ENCODE results near the gene SLC9A9.

SLC9A9 gene

GRCh38 chr3:143676747-143677146, 171.5 kb downstream of the SLC9A9 start:
- H3K4me1 ChIP-seq (ENCODE audit: control insufficient read depth in 1 of 2, insufficient read depth in 2 of 2, low read length in 2 of 2), result no peaks in the 10 kb centered on the region
- H3K4me3 ChIP-seq (ENCODE audit: low read depth in 1 of 2, low read length in 2 of 2), result no peak overlapping the region
- H3K9me3 ChIP-seq (ENCODE audit: control insufficient read depth in 1 of 2, low read length in 2 of 2), result no peaks in the 10 kb centered on the region
- H3K27ac ChIP-seq (ENCODE audit: low read length), result no peak overlapping the region
- H3K27me3 ChIP-seq (ENCODE audit: low read depth, low read length), result no peaks in the 10 kb centered on the region
- H3K36me3 ChIP-seq (ENCODE audit: control insufficient read depth in 1 of 2, insufficient read depth in 2 of 2, low read length in 2 of 2), result no peaks in the 10 kb centered on the region

- Histone ChIP-seq H3K4me3 (ENCODE audit: low read depth in 1 of 2, low read length in 2 of 2) (no peak overlapping the region), H3K4me1 (ENCODE audit: control insufficient read depth in 1 of 2, insufficient read depth in 2 of 2, low read length in 2 of 2) (no peaks in the 10 kb centered on the region), H3K27me3 (ENCODE audit: low read depth, low read length) (no peaks in the 10 kb centered on the region), H3K27ac (ENCODE audit: low read length) (no peak overlapping the region), H3K36me3 (ENCODE audit: control insufficient read depth in 1 of 2, insufficient read depth in 2 of 2, low read length in 2 of 2) (no peaks in the 10 kb centered on the region), H3K9me3 (ENCODE audit: control insufficient read depth in 1 of 2, low read length in 2 of 2) (no peaks in the 10 kb centered on the region)
These were observed 172.2 kb downstream of the SLC9A9 start for GRCh38 chr3:143676021-143676420.

- no peak overlapping the region for H3K27ac ChIP-seq (ENCODE audit: low read length)
- no peaks in the 10 kb centered on the region for H3K4me1 ChIP-seq (ENCODE audit: control insufficient read depth in 1 of 2, insufficient read depth in 2 of 2, low read length in 2 of 2)
- no peaks in the 10 kb centered on the region for H3K27me3 ChIP-seq (ENCODE audit: low read depth, low read length)
- H3K4me3 ChIP-seq (ENCODE audit: low read depth in 1 of 2, low read length in 2 of 2), result no peak overlapping the region
- no peaks in the 10 kb centered on the region for H3K36me3 ChIP-seq (ENCODE audit: control insufficient read depth in 1 of 2, insufficient read depth in 2 of 2, low read length in 2 of 2)
- H3K9me3 ChIP-seq (ENCODE audit: control insufficient read depth in 1 of 2, low read length in 2 of 2), result no peaks in the 10 kb centered on the region
These were observed 173.9 kb downstream of the SLC9A9 start for GRCh38 chr3:143674100-143674968.

- Histone ChIP-seq H3K4me3 (ENCODE audit: low read depth in 1 of 2, low read length in 2 of 2) (no peak overlapping the region), H3K27me3 (ENCODE audit: low read depth, low read length) (no peaks in the 10 kb centered on the region), H3K4me1 (ENCODE audit: control insufficient read depth in 1 of 2, insufficient read depth in 2 of 2, low read length in 2 of 2) (no peaks in the 10 kb centered on the region), H3K36me3 (ENCODE audit: control insufficient read depth in 1 of 2, insufficient read depth in 2 of 2, low read length in 2 of 2) (no peaks in the 10 kb centered on the region), H3K27ac (ENCODE audit: low read length) (no peak overlapping the region), H3K9me3 (ENCODE audit: control insufficient read depth in 1 of 2, low read length in 2 of 2) (no peaks in the 10 kb centered on the region)
These were observed 175.7 kb downstream of the SLC9A9 start for GRCh38 chr3:143672396-143673165.

DNA sequence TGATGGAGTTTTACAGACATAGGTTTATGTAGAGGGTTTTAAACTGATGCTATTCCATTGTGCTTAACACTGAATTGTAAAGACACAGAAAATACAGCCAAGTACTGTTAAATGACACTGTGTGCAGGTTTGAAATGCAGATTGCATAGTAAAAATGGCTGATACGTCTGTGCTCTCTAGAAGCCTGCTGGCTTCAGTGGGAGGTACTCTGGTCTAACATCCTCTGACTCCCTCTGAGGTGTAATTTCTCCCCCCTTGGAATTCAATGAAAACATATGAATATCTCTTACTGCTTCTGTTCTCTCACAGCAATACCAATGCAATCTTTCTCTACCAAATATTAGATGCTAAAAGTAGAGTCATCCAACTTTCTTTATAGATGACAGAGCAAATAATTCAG, 176.6 kb downstream of the SLC9A9 start:
- no peaks in the 10 kb centered on the region for H3K9me3 ChIP-seq (ENCODE audit: control insufficient read depth in 1 of 2, low read length in 2 of 2)
- H3K36me3 ChIP-seq (ENCODE audit: control insufficient read depth in 1 of 2, insufficient read depth in 2 of 2, low read length in 2 of 2), result no peaks in the 10 kb centered on the region
- H3K27me3 ChIP-seq (ENCODE audit: low read depth, low read length), result no peaks in the 10 kb centered on the region
- no peak overlapping the region for H3K27ac ChIP-seq (ENCODE audit: low read length)
- no peak overlapping the region for H3K4me3 ChIP-seq (ENCODE audit: low read depth in 1 of 2, low read length in 2 of 2)
- no peaks in the 10 kb centered on the region for H3K4me1 ChIP-seq (ENCODE audit: control insufficient read depth in 1 of 2, insufficient read depth in 2 of 2, low read length in 2 of 2)

DNA sequence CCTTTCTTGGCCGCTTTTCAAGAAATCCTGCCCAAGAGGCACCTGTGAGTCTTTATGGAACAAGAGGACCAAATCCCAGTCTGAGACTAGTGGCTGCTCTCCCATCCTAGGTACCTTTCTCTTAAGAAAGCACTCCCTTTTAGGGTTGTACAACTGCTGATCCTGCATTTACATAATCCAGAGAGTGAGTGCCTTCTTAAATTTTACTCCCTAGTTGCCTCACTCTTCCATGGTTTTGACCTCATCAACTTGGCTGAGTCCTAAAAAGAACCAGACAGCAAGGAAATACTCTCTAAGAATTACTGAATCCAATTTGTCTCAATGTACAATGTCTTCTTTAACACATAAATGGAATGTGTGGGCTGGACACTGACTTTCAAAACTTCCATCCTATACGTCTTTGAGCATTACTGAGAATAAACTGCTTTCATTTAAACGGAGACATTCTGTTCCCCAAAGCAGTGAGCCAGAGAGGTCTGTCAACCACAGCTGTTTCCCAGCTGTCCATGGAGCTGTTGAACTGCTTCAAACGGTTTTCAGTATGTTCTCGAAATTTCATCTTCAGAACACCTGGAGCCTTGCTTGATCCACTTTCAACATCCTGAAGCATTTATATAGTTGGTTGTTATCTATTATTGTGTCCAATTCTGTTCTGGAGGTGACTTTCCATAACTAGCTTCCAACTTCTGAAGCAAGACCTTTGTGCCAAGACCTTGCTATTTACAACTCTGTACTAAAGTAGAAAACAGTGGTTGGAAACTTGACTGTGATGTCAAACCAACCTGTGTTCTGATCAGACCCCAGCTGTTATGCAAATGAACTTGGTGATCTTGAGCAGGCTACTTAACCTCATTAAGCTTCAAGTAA, 179.1 kb downstream of the SLC9A9 start:
- no peaks in the 10 kb centered on the region for H3K9me3 ChIP-seq (ENCODE audit: control insufficient read depth in 1 of 2, low read length in 2 of 2)
- H3K4me3 ChIP-seq (ENCODE audit: low read depth in 1 of 2, low read length in 2 of 2), result no peak overlapping the region
- no peaks in the 10 kb centered on the region for H3K36me3 ChIP-seq (ENCODE audit: control insufficient read depth in 1 of 2, insufficient read depth in 2 of 2, low read length in 2 of 2)
- no peaks in the 10 kb centered on the region for H3K4me1 ChIP-seq (ENCODE audit: control insufficient read depth in 1 of 2, insufficient read depth in 2 of 2, low read length in 2 of 2)
- H3K27me3 ChIP-seq (ENCODE audit: low read depth, low read length), result no peaks in the 10 kb centered on the region
- no peak overlapping the region for H3K27ac ChIP-seq (ENCODE audit: low read length)

GRCh38 chr3:143668385-143668784, 179.9 kb downstream of the SLC9A9 start:
- Histone ChIP-seq H3K4me3 (ENCODE audit: low read depth in 1 of 2, low read length in 2 of 2) (no peak overlapping the region), H3K27ac (ENCODE audit: low read length) (no peak overlapping the region), H3K36me3 (ENCODE audit: control insufficient read depth in 1 of 2, insufficient read depth in 2 of 2, low read length in 2 of 2) (no peaks in the 10 kb centered on the region), H3K4me1 (ENCODE audit: control insufficient read depth in 1 of 2, insufficient read depth in 2 of 2, low read length in 2 of 2) (no peaks in the 10 kb centered on the region), H3K27me3 (ENCODE audit: low read depth, low read length) (no peaks in the 10 kb centered on the region), H3K9me3 (ENCODE audit: control insufficient read depth in 1 of 2, low read length in 2 of 2) (no peaks in the 10 kb centered on the region)

DNA sequence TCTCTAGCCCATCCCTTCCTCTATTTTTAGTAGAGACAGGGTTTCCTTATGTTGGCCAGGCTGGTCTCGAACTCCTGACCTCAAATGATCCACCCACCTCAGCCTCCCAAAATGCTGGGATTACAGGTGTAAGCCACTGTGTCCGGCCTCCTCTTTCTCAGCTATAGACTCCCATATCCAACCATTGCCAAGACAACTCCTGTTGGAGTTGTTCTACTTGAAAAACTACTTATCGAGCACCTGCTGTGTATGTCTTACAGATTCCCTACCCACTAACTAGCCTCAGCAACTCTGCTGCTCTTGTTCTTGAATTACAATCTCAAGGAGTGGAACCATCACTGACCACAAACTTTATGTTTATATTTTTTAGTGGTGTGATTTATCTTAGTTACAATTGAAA, 186.6 kb downstream of the SLC9A9 start:
- Histone ChIP-seq H3K27me3 (ENCODE audit: low read depth, low read length) (no peaks in the 10 kb centered on the region), H3K27ac (ENCODE audit: low read length) (no peak overlapping the region), H3K36me3 (ENCODE audit: control insufficient read depth in 1 of 2, insufficient read depth in 2 of 2, low read length in 2 of 2) (no peaks in the 10 kb centered on the region), H3K4me3 (ENCODE audit: low read depth in 1 of 2, low read length in 2 of 2) (no peak overlapping the region), H3K9me3 (ENCODE audit: control insufficient read depth in 1 of 2, low read length in 2 of 2) (no peaks in the 10 kb centered on the region), H3K4me1 (ENCODE audit: control insufficient read depth in 1 of 2, insufficient read depth in 2 of 2, low read length in 2 of 2) (no peaks in the 10 kb centered on the region)

DNA sequence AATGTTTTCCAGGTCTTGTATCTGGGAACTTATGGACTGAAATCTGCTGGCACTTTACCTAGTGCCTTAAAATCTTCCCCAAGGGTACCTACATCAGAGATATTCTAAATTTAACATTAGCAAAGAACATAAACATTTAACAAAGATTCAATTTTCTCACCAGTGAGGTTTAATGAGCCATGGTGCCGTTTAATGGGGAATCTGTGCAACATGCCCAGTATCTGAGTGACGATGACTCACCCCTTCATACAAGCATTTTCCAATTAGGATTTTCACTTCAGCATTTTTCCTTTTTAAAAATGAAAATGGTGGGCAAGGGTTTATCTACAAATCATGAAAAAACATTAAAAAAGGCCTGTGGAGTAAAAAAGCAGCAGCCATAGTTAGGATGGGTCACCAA, 189.4 kb downstream of the SLC9A9 start:
- Histone ChIP-seq H3K4me3 (ENCODE audit: low read depth in 1 of 2, low read length in 2 of 2) (no peak overlapping the region), H3K27me3 (ENCODE audit: low read depth, low read length) (no peaks in the 10 kb centered on the region), H3K9me3 (ENCODE audit: control insufficient read depth in 1 of 2, low read length in 2 of 2) (no peaks in the 10 kb centered on the region), H3K27ac (ENCODE audit: low read length) (no peak overlapping the region), H3K4me1 (ENCODE audit: control insufficient read depth in 1 of 2, insufficient read depth in 2 of 2, low read length in 2 of 2) (no peaks in the 10 kb centered on the region), H3K36me3 (ENCODE audit: control insufficient read depth in 1 of 2, insufficient read depth in 2 of 2, low read length in 2 of 2) (peaks cover 0 to 3% of the 10 kb centered on the region in 2 donors)

DNA sequence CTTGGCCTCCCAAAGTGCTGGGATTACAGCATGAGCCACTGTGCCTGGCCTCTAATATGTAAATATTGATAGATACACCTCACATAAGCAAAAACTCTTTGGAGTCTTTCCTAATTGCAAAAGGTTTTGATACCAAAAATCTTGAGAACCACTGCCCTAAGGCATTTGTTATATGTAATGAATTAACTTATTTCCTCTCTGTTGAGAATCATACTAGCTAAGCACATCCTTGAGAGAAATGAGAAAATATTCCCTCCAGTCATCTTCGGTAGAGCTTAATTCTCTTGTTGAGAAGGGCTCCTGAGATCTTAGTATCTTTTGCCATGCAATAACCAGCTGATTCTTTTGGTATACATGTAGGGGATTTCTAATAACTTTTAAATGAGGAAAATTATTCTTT, 190.2 kb downstream of the SLC9A9 start:
- H3K27ac ChIP-seq (ENCODE audit: low read length), result no peak overlapping the region
- H3K36me3 ChIP-seq (ENCODE audit: control insufficient read depth in 1 of 2, insufficient read depth in 2 of 2, low read length in 2 of 2), result peaks cover 0 to 3% of the 10 kb centered on the region in 2 donors
- H3K9me3 ChIP-seq (ENCODE audit: control insufficient read depth in 1 of 2, low read length in 2 of 2), result no peaks in the 10 kb centered on the region
- H3K4me3 ChIP-seq (ENCODE audit: low read depth in 1 of 2, low read length in 2 of 2), result no peak overlapping the region
- no peaks in the 10 kb centered on the region for H3K27me3 ChIP-seq (ENCODE audit: low read depth, low read length)
- H3K4me1 ChIP-seq (ENCODE audit: control insufficient read depth in 1 of 2, insufficient read depth in 2 of 2, low read length in 2 of 2), result no peaks in the 10 kb centered on the region

DNA sequence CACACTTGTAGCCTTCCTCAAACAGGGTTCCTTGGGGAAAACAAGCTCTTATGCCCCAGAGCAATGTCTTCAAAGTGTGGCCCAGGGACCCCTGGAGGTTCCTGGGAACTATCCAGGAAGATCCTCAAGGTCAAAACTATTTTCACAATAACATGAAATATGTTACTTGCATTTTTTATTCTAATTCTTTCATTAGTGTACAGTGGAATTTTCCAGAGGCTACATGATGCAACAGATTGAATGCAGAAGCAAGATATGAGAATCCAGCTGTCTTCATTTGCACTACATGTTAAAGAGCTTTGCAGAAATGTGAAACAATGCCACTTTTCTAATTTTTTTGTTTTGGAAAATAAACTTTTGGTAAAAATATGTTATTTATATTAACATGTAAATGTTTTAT, 190.9 kb downstream of the SLC9A9 start:
- no peak overlapping the region for H3K4me3 ChIP-seq (ENCODE audit: low read depth in 1 of 2, low read length in 2 of 2)
- H3K36me3 ChIP-seq (ENCODE audit: control insufficient read depth in 1 of 2, insufficient read depth in 2 of 2, low read length in 2 of 2), result peaks cover 0 to 3% of the 10 kb centered on the region in 2 donors
- no peaks in the 10 kb centered on the region for H3K27me3 ChIP-seq (ENCODE audit: low read depth, low read length)
- no peaks in the 10 kb centered on the region for H3K4me1 ChIP-seq (ENCODE audit: control insufficient read depth in 1 of 2, insufficient read depth in 2 of 2, low read length in 2 of 2)
- H3K27ac ChIP-seq (ENCODE audit: low read length), result no peak overlapping the region
- no peaks in the 10 kb centered on the region for H3K9me3 ChIP-seq (ENCODE audit: control insufficient read depth in 1 of 2, low read length in 2 of 2)
